Left lung (tissue), 10 donors: ENCODE measurements around the gene NID2. TPM values are rescaled to one million over a fixed set of nuclear protein-coding genes. Genes with fewer than 3 reads are reported as not detected.
A peak's percentile ranks its signal among the peaks of the same experiment; 100 is the strongest.

Experiments
- ATAC-seq: fragments of 200-7000 bp; cut with Tn5 transposase; one replicate; pipeline ENCODE4 v1.9.1; 2020; ENCODE audit warnings: moderate library complexity
- DNase-seq, 4 donors: peaks; one replicate each; pipeline ENCODE4 v3.0.0-alpha.2; 2013 to 2020
- H3K27ac ChIP-seq, 2 donors: fragments of 200-600 bp; sonication (generic) in 1 of 2; one replicate each; pipeline versions ENCODE4 v1.5.0 to v1.8.0; 2020 to 2021
- H3K27me3 ChIP-seq, 2 donors: fragments of 200-600 bp; sonication (generic) in 1 of 2; one replicate each; pipeline versions ENCODE4 v1.5.0 to v1.8.0; 2020 to 2021
- H3K36me3 ChIP-seq, 2 donors: fragments of 200-600 bp; sonication (generic) in 1 of 2; one replicate each; pipeline versions ENCODE4 v1.5.0 to v1.8.0; 2020 to 2021
- H3K4me1 ChIP-seq, 2 donors: fragments of 200-600 bp; one replicate each; pipeline ENCODE4 v1.8.0; 2021
- H3K4me3 ChIP-seq, 2 donors: fragments of 200-600 bp; sonication (generic) in 1 of 2; one replicate each; pipeline versions ENCODE4 v1.5.0 to v1.8.0; 2020 to 2021; ENCODE audit warnings: mild to moderate bottlenecking in 1 of 2
- H3K9me3 ChIP-seq, 2 donors: fragments of 200-600 bp; sonication (generic) in 1 of 2; one replicate each; pipeline versions ENCODE4 v1.5.0 to v1.8.0; 2020 to 2021
- CTCF ChIP-seq, 2 donors: fragments of 200-600 bp; sonication (generic) in 1 of 2; IDR thresholded peaks; one replicate each; pipeline versions ENCODE4 v1.5.0 to v1.8.0; 2021; ENCODE audit warnings: antibody characterized with exemption in 2 of 2
- intact Hi-C, 2 donors: fragments of 100-400 bp; cut with DNase I; formaldehyde crosslinking; loops; one replicate each; pipeline versions ENCODE4 v1.11.2 to v1.14.2; 2022
- polyA plus RNA-seq, 6 donors: library from polyadenylated mRNA; unstranded; fragments of 120-200 nt; gene quantifications; one replicate each; pipeline ENCODE4 v1.2.1, GENCODE V29; 2013; ENCODE audit not compliant: insufficient read length in 6 of 6
- total RNA-seq, 2 donors: library from RNA; stranded (reverse); fragmentation: NEBNext Ultra II Directional; extraction: Animal tissue kit (Norgen Biotek cat#: 25700); gene quantifications; one replicate each; pipeline ENCODE4 v1.2.1, GENCODE V29; 2021
- donor health status: DM: no; HTN: yes; CAD: no.
- donor health status: DM: no; HTN: no; CAD: no.

Gene NID2
- total and polyA plus RNA-seq, 8 donors = 25.0 to 593 (median 235) TPM

- Histone ChIP-seq H3K9me3 (no peaks in the 10 kb centered on the region), H3K27ac (no peak overlapping the region), H3K27me3 (no peaks in the 10 kb centered on the region), H3K4me3 (no peak overlapping the region), H3K4me1 (peaks cover 0 to 13% of the 10 kb centered on the region in 2 donors), H3K36me3 (peaks cover 0 to 44% of the 10 kb centered on the region in 2 donors)
- intact Hi-C loops = no loop called here
- DNase-seq (peak in 2 of 4 donors; percentile 37 to 77), ATAC-seq (peak; percentile 37)
- TF ChIP-seq CTCF (IDR thresholded peaks at IDR 0.05) = no peak
These were observed 56.2 kb downstream of the NID2 start for GRCh38 chr14:52012635-52013034.

- intact Hi-C loops = no loop called here
- no peak for TF ChIP-seq CTCF (IDR thresholded peaks at IDR 0.05)
- H3K27ac ChIP-seq = no peak overlapping the region
- DNase-seq (no peak), ATAC-seq (no peak)
- no peaks in the 10 kb centered on the region for H3K9me3 ChIP-seq
- peaks cover 0 to 55% of the 10 kb centered on the region in 2 donors for H3K36me3 ChIP-seq
- no peaks in the 10 kb centered on the region for H3K27me3 ChIP-seq
- peaks cover 0 to 13% of the 10 kb centered on the region in 2 donors for H3K4me1 ChIP-seq
- H3K4me3 ChIP-seq = no peak overlapping the region
These were observed 57.3 kb downstream of the NID2 start for GRCh38 chr14:52011523-52011922.

GRCh38 chr14:52010173-52010693, 58.6 kb downstream of the NID2 start:
- Histone ChIP-seq H3K9me3 (no peaks in the 10 kb centered on the region), H3K4me1 (peaks cover 0 to 12% of the 10 kb centered on the region in 2 donors), H3K27ac (no peak overlapping the region), H3K4me3 (no peak overlapping the region), H3K27me3 (no peaks in the 10 kb centered on the region), H3K36me3 (peaks cover 0 to 68% of the 10 kb centered on the region in 2 donors)
- TF ChIP-seq CTCF (IDR thresholded peaks at IDR 0.05) = no peak
- intact Hi-C loops = no loop called here
- ATAC-seq (no peak), DNase-seq (no peak)

- DNase-seq (no peak), ATAC-seq (no peak)
- H3K9me3 ChIP-seq = no peaks in the 10 kb centered on the region
- H3K4me1 ChIP-seq = no peaks in the 10 kb centered on the region
- intact Hi-C loops = loop anchor here in 1 of 2 donors (10.0 kb wide), 1 partner anchor 57 kb away; the partner anchor contains the start of gene NID2
- no peak for TF ChIP-seq CTCF (IDR thresholded peaks at IDR 0.05)
- no peak overlapping the region for H3K27ac ChIP-seq
- H3K36me3 ChIP-seq = peaks cover 0 to 89% of the 10 kb centered on the region in 2 donors
- no peaks in the 10 kb centered on the region for H3K27me3 ChIP-seq
- no peak overlapping the region for H3K4me3 ChIP-seq
These were observed 60.7 kb downstream of the NID2 start for GRCh38 chr14:52008136-52008535.

- peaks cover 0 to 94% of the 10 kb centered on the region in 2 donors for H3K36me3 ChIP-seq
- intact Hi-C loops = loop anchor here in 1 of 2 donors (10.0 kb wide), 1 partner anchor 57 kb away; the partner anchor contains the start of gene NID2
- TF ChIP-seq CTCF (IDR thresholded peaks at IDR 0.05) = no peak
These were observed 61.2 kb downstream of the NID2 start for GRCh38 chr14:52007637-52008036.

More at GRCh38 chr14:52007637-52008036, 61.2 kb downstream of the NID2 start:
- DNase-seq (no peak), ATAC-seq (no peak)
- Histone ChIP-seq H3K4me1 (no peaks in the 10 kb centered on the region), H3K4me3 (no peak overlapping the region), H3K27ac (no peak overlapping the region), H3K27me3 (no peaks in the 10 kb centered on the region), H3K9me3 (no peaks in the 10 kb centered on the region)
